Fibroblast of the aortic adventitia (primary cell): Measurements from ENCODE around the gene TUBB. TPM values are rescaled to one million over a fixed set of nuclear protein-coding genes. Genes with fewer than 3 reads are reported as not detected.

Experiments used
- DNase-seq: peaks from one replicate; pipeline ENCODE4 v3.0.0-alpha.2; 2010; ENCODE audit warnings: low read depth
- H3K4me3 ChIP-seq: 2 replicates; pipeline ENCODE4 v1.5.1; 2011; ENCODE audit warnings: low read depth, mild to moderate bottlenecking, control low read depth, low read length, moderate library complexity
- small RNA-seq: library from RNA; depleted of rRNA; stranded (forward); fragments of <200 nt; gene quantifications from one replicate; pipeline ENCODE3, GENCODE V24; 2012
- total RNA-seq: library from RNA; depleted of rRNA; stranded (reverse); fragments of >200 nt; gene quantifications from 2 replicates; pipeline ENCODE4 v1.2.3, GENCODE V29; 2012; ENCODE audit warnings: low replicate concordance
- TF ChIP-seq, protein P1 (sequence below): IDR thresholded peaks from 2 replicates; pipeline ENCODE4 v1.5.1; 2011; ENCODE audit warnings: mild to moderate bottlenecking, low read length, control low read depth, inconsistent platforms; ENCODE audit not compliant: insufficient read depth

The TUBB gene
- total RNA-seq, 1 donor, result 996 TPM

- no peak for DNase-seq
- H3K4me3 ChIP-seq, result no peak overlapping the region
- TF ChIP-seq, protein P1, sequence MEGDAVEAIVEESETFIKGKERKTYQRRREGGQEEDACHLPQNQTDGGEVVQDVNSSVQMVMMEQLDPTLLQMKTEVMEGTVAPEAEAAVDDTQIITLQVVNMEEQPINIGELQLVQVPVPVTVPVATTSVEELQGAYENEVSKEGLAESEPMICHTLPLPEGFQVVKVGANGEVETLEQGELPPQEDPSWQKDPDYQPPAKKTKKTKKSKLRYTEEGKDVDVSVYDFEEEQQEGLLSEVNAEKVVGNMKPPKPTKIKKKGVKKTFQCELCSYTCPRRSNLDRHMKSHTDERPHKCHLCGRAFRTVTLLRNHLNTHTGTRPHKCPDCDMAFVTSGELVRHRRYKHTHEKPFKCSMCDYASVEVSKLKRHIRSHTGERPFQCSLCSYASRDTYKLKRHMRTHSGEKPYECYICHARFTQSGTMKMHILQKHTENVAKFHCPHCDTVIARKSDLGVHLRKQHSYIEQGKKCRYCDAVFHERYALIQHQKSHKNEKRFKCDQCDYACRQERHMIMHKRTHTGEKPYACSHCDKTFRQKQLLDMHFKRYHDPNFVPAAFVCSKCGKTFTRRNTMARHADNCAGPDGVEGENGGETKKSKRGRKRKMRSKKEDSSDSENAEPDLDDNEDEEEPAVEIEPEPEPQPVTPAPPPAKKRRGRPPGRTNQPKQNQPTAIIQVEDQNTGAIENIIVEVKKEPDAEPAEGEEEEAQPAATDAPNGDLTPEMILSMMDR, result no peak
These were observed 47.8 kb downstream of the TUBB start for GRCh38 chr6:30767944-30768301.

- TF ChIP-seq, protein P1, result no peak
- no peak overlapping the region for H3K4me3 ChIP-seq
- DNase-seq, result no peak
These were observed 48.5 kb downstream of the TUBB start for GRCh38 chr6:30768634-30769087.

DNA sequence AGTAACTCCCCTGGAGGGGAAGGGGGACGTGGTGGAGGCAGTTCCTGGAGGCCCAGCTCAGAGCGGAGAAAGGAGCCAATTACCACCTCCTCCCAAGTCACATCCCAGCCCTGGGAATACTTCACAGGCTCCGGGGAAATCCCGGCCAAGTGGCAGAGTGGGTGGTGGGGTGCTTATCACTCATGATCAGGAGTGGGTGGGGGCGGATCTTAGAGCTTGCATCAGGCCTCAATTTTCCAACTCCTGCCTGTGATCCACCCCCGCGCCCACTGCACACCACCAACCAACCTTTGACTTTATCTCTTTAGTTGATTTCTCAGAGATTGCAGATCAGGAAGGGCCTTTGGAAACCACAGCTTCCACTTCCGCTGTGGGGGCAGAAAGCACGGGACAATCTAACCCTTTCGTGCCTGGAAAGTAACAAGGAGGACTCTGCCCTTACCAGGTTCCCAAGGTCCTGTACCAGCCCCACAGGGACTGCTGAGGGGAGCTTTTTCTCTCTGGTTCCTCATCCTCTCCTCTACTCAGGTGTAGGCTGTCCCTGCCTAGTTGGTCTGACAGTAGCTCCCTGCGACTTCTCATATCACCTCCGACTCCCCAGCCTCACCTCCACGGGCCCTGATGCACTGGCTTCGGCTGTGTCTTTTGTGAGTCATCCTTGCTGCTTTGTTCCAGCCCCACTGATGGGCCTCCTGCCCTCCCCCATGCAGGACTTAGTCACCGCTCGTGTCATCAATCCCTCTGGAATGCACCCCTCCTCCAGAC lies 49.1 kb downstream of the TUBB start:
- H3K4me3 ChIP-seq, result no peak overlapping the region
- TF ChIP-seq, protein P1, result no peak
- DNase-seq, result peak; percentile 87

DNA sequence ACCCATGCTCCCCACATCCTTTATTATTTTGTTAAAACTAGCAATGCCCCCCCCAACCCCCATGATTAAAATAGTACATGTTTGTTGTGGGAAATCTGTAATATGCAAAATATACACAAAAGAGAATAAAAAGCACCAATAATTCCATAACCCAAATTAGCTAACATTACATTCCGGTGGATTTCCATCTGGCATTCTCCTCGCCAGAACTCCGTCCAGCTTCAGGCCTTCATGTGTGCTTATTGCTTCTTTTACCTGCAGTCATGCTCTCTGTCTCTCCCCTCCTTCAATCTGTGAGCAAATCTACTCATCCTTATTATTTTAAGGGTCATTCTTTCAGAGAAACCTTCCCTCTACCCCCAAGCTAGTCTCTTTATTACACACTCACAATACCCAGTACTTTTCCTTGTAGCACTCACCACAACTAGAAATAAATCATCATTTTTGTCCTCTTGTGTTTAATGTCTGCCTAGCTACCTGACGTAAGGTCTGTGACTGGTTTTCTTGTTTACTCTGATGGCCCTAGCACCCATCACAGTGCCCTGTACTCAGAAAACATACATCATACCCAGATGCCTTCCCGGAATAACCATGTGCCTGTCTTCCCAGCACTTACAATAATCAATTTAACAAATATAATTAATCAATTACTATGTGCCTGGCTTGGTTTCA lies 49.8 kb downstream of the TUBB start:
- TF ChIP-seq, protein P1, result no peak
- H3K4me3 ChIP-seq, result no peak overlapping the region
- no peak for DNase-seq

DNA sequence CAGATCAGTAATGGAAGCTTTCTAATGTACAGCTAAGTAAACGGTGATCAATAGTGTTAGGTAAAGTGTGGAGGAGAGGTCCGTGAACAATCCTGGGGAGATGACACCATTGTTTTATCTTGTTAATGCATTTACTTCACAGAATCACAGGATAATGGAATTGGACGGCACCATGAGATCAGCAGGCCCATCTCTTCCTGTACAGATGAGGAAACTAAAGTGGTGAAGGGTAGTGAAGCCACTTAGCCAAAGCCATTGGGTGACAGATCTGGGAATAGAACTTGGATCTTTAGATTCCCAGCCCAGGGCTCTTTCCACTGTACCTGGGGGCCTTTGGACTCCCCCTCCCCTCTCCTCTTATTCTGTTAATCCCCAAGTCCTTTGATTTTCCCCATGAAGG lies 50.4 kb downstream of the TUBB start:
- TF ChIP-seq, protein P1, result no peak
- no peak for DNase-seq
- no peak overlapping the region for H3K4me3 ChIP-seq

DNA sequence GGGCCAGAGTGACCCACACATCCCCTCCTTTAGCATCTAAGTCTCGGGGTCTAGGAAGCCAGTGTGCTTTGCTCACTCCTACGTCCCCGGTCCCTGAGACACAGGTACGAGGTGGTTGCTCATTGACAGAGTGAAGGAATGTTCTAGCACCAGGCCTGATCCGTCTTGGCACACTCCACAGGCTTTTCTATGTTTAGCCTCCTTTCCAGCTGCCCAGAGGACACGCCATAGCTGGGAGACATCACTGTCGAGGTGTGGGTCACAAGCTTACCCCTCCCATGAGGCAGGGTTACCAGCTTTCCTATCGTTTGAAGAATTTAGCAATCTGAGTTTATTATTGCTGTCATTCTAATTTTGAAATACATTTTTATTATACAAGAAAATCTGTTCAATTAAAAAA lies 54.5 kb downstream of the TUBB start:
- no peak overlapping the region for H3K4me3 ChIP-seq
- TF ChIP-seq, protein P1, result no peak
- DNase-seq, result no peak

Small RNAs within 50 kb of the gene (small RNA-seq; reads per million reads assigned to genes)
- not detected for gene RF00019
- not detected for gene RN7SL353P

Other genes starting within 250 kb of the TUBB start
- gene HLA-E, start 230.8 kb upstream of the TUBB start, total RNA-seq, result 115 and 227 TPM in 2 replicates
- gene GNL1, start 163.9 kb upstream of the TUBB start, total RNA-seq, result 41.1 and 45.1 TPM in 2 replicates
- 2.3 and 11.0 TPM in 2 replicates for gene PRR3, start 163.1 kb upstream of the TUBB start, total RNA-seq
- gene ABCF1, start 148.9 kb upstream of the TUBB start, total RNA-seq, result 33.0 and 43.2 TPM in 2 replicates
- gene PPP1R10, start 103.1 kb upstream of the TUBB start, total RNA-seq, result 32.1 and 39.1 TPM in 2 replicates
- gene MRPS18B, start 102.5 kb upstream of the TUBB start, total RNA-seq, result 47.7 and 110 TPM in 2 replicates
- gene ATAT1, start 93.5 kb upstream of the TUBB start, total RNA-seq, result 0.16 and 5.6 TPM in 2 replicates
- gene C6orf136, start 73.2 kb upstream of the TUBB start, total RNA-seq, result 1.1 and 5.2 TPM in 2 replicates
- gene DHX16, start 47.3 kb upstream of the TUBB start, total RNA-seq, result 20.9 and 64.8 TPM in 2 replicates
- gene PPP1R18, start 33.7 kb upstream of the TUBB start, total RNA-seq, result 33.0 and 82.2 TPM in 2 replicates
- 0.82 and 9.9 TPM in 2 replicates for gene NRM, start 29.4 kb upstream of the TUBB start, total RNA-seq
- 3.7 and 12.1 TPM in 2 replicates for gene MDC1, start 3.1 kb upstream of the TUBB start, total RNA-seq
- 77.8 and 109 TPM in 2 replicates for gene FLOT1, start 22.3 kb downstream of the TUBB start, total RNA-seq
- 23.8 and 26.7 TPM in 2 replicates for gene IER3, start 24.2 kb downstream of the TUBB start, total RNA-seq
- 7.7 and 41.9 TPM in 2 replicates for gene DDR1, start 164.2 kb downstream of the TUBB start, total RNA-seq
- gene GTF2H4, start 187.9 kb downstream of the TUBB start, total RNA-seq, result 3.8 and 12.7 TPM in 2 replicates
- 15.6 and 18.5 TPM in 2 replicates for gene VARS2, start 193.9 kb downstream of the TUBB start, total RNA-seq
- gene SFTA2, start 211.8 kb downstream of the TUBB start, total RNA-seq, result not detected in 2 replicates
- gene MUCL3, start 220.6 kb downstream of the TUBB start, total RNA-seq, result under 0.01 TPM in 1 of 2 replicates, not detected in the other